Right lobe of liver (tissue), 6 donors: ENCODE results near the gene CCR3. TPM values are rescaled to one million over a fixed set of nuclear protein-coding genes. Genes with fewer than 3 reads are reported as not detected.

Experiments
- ATAC-seq, 4 donors: fragments of 200-7000 bp; cut with Tn5 transposase; one replicate each; pipeline ENCODE4 v1.9.1; 2020; ENCODE audit warnings: mild to moderate bottlenecking in 4 of 4, moderate library complexity in 4 of 4
- DNase-seq, 3 donors: peaks; one replicate each; pipeline ENCODE4 v3.0.0-alpha.2; 2020
- H3K27ac ChIP-seq, 3 donors: fragments of 200-600 bp; one replicate each; pipeline ENCODE4 v1.8.0; 2022
- H3K27me3 ChIP-seq, 2 donors: fragments of 200-600 bp; one replicate each; pipeline ENCODE4 v1.8.0; 2022
- H3K36me3 ChIP-seq, 4 donors: fragments of 200-600 bp; sonication (generic) in 1 of 4; one replicate each; pipeline versions ENCODE4 v1.5.1 to v1.8.0; 2017 to 2022; ENCODE audit warnings: control low read depth in 1 of 4
- H3K4me1 ChIP-seq, 4 donors: fragments of 200-600 bp; sonication (generic) in 1 of 4; one replicate each; pipeline versions ENCODE4 v1.5.1 to v1.8.0; 2017 to 2022; ENCODE audit warnings: control low read depth in 1 of 4
- H3K4me3 ChIP-seq, 3 donors: fragments of 200-600 bp; one replicate each; pipeline ENCODE4 v1.8.0; 2022
- H3K9me3 ChIP-seq, 4 donors: fragments of 200-600 bp; sonication (generic) in 1 of 4; one replicate each; pipeline versions ENCODE4 v1.5.1 to v1.8.0; 2017 to 2022; ENCODE audit warnings: control low read depth in 1 of 4
- CTCF ChIP-seq, 4 donors: fragments of 200-600 bp in 3 of 4; fragments of 450-650 bp in 1 of 4; IDR thresholded peaks; one replicate each; pipeline versions ENCODE4 v1.5.1 to v1.8.0; 2016 to 2022; ENCODE audit warnings: antibody characterized with exemption in 4 of 4, mild to moderate bottlenecking in 2 of 4
- POLR2A ChIP-seq: fragments of 450-650 bp; IDR thresholded peaks from one replicate; pipeline ENCODE4 v1.6.1; 2017; ENCODE audit warnings: antibody characterized with exemption, mild to moderate bottlenecking
- WGBS: methylation state at CpG from one replicate; pipeline ENCODE4 v1.1.6; 2018; ENCODE audit warnings: low coverage, low lambda C conversion rate; ENCODE audit not compliant: insufficient coverage; ENCODE audit errors: missing lambda C conversion rate; 5-methylcytosine and 5-hydroxymethylcytosine counted together
- intact Hi-C, 2 donors: fragments of 100-400 bp; cut with DNase I; formaldehyde crosslinking; loops; one replicate each; pipeline versions ENCODE4 v1.11.2 to v1.14.1; 2022
- total RNA-seq, 6 experiments: library from RNA; depleted of rRNA in 2 of 6; stranded (reverse); fragments of >200 nt in 2 of 6; fragmentation: NEBNext Ultra II Directional in 3 of 6; extraction: Animal tissue kit (Norgen Biotek cat#: 25700) in 3 of 6; gene quantifications; one replicate each; pipeline versions ENCODE4 v1.1.0 to v1.2.4, GENCODE V29; 2016 to 2023
- donor health status: DM: no; HTN: yes; CAD: no.
- donor health status: DM: no; HTN: no; CAD: no.
- donor health status: DM: no; HTN: no; CAD: no.
- donor health status: DM: no; HTN: yes; CAD: no.
- donor health status: DM: no; HTN: yes; CAD: no.

Gene CCR3
- total RNA-seq, 6 experiments from 2014 or later, result 0.27 TPM; not detected in 5

- H3K27me3 ChIP-seq, result no peaks in the 10 kb centered on the region
- WGBS, result 58% methylated on average over 4 of the region's 4 CpGs
- TF ChIP-seq CTCF (IDR thresholded peaks at IDR 0.05) (no peak), POLR2A (no peak)
- no peaks in the 10 kb centered on the region for H3K9me3 ChIP-seq
- no peaks in the 10 kb centered on the region for H3K36me3 ChIP-seq
- DNase-seq, result no peak
- H3K4me1 ChIP-seq, result no peaks in the 10 kb centered on the region
- intact Hi-C loops, result no loop called here
- H3K27ac ChIP-seq, result no peak overlapping the region
- peak in 3 of 4 donors; percentile 23 to 42 (median 27) for ATAC-seq
- H3K4me3 ChIP-seq, result no peak overlapping the region
Measured at GRCh38 chr3:46271209-46271745, 29.0 kb downstream of the CCR3 start.

- H3K27me3 ChIP-seq, result no peaks in the 10 kb centered on the region
- TF ChIP-seq POLR2A, result no peak
- no peak for TF ChIP-seq CTCF (IDR thresholded peaks at IDR 0.05)
- no peak overlapping the region for H3K27ac ChIP-seq
- H3K9me3 ChIP-seq, result no peaks in the 10 kb centered on the region
- DNase-seq (no peak), ATAC-seq (no peak)
- intact Hi-C loops, result no loop called here
- 43% methylated on average over 3 of the region's 4 CpGs for WGBS
- H3K4me3 ChIP-seq, result no peak overlapping the region
- no peaks in the 10 kb centered on the region for H3K4me1 ChIP-seq
- H3K36me3 ChIP-seq, result no peaks in the 10 kb centered on the region
Measured at GRCh38 chr3:46272028-46272451, 29.8 kb downstream of the CCR3 start.

GRCh38 chr3:46276497-46277099, 34.3 kb downstream of the CCR3 start:
- ATAC-seq (peak; percentile 87 to 95 (median 92)), DNase-seq (peak; percentile 58 to 73 (median 66))
- no peaks in the 10 kb centered on the region for H3K36me3 ChIP-seq
- H3K9me3 ChIP-seq, result no peaks in the 10 kb centered on the region
- 46% methylated on average over 9 of the region's 9 CpGs for WGBS
- TF ChIP-seq CTCF (IDR thresholded peaks at IDR 0.05) (peak; percentile 55 to 71 (median 63)), POLR2A (no peak)
- H3K27me3 ChIP-seq, result no peaks in the 10 kb centered on the region
- H3K4me1 ChIP-seq, result no peaks in the 10 kb centered on the region
- H3K4me3 ChIP-seq, result no peak overlapping the region
- H3K27ac ChIP-seq, result no peak overlapping the region
- intact Hi-C loops, result no loop called here

- 48% methylated on average over 2 of the region's 2 CpGs for WGBS
- TF ChIP-seq POLR2A (no peak), CTCF (IDR thresholded peaks at IDR 0.05) (no peak)
- Histone ChIP-seq H3K4me1 (no peaks in the 10 kb centered on the region), H3K36me3 (no peaks in the 10 kb centered on the region), H3K9me3 (no peaks in the 10 kb centered on the region), H3K27ac (no peak overlapping the region), H3K27me3 (no peaks in the 10 kb centered on the region), H3K4me3 (no peak overlapping the region)
- no peak for ATAC-seq
- DNase-seq, result no peak
- intact Hi-C loops, result no loop called here
Measured at GRCh38 chr3:46277476-46277875, 35.2 kb downstream of the CCR3 start.
